NCI-H748 (cell line): ENCODE results near the gene RSKR.
"Not testable (repeated sequence)": the region's sequence is repeated elsewhere in the genome, so short reads cannot be mapped to it uniquely, and the experiment has no call there.

Experiments used
- DNase-seq: peaks from one replicate; lab custom pipeline; 2025; ENCODE audit not compliant: unreplicated experiment; lab: John Stamatoyannopoulos, UW

Gene RSKR

DNA sequence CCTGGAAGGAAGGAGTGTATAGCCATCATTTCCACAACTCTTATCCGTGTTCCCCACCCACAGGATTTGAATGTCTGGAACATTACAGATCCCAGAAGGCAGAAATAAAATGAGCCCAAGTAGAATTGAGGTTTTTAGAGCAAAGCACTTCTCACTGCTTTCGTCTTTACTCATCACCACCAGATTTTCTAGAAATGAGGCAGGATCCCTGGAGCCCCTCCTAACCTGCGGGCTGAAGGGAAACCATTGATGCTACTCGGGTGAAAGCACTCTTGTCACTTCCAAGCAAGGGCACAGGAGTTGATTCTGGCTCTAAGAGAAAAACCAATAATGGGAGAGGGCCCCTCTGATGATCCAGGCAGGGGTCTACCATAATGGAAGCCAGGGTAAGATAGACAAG lies 34.5 kb downstream of the RSKR start:
- no peak for DNase-seq

DNA sequence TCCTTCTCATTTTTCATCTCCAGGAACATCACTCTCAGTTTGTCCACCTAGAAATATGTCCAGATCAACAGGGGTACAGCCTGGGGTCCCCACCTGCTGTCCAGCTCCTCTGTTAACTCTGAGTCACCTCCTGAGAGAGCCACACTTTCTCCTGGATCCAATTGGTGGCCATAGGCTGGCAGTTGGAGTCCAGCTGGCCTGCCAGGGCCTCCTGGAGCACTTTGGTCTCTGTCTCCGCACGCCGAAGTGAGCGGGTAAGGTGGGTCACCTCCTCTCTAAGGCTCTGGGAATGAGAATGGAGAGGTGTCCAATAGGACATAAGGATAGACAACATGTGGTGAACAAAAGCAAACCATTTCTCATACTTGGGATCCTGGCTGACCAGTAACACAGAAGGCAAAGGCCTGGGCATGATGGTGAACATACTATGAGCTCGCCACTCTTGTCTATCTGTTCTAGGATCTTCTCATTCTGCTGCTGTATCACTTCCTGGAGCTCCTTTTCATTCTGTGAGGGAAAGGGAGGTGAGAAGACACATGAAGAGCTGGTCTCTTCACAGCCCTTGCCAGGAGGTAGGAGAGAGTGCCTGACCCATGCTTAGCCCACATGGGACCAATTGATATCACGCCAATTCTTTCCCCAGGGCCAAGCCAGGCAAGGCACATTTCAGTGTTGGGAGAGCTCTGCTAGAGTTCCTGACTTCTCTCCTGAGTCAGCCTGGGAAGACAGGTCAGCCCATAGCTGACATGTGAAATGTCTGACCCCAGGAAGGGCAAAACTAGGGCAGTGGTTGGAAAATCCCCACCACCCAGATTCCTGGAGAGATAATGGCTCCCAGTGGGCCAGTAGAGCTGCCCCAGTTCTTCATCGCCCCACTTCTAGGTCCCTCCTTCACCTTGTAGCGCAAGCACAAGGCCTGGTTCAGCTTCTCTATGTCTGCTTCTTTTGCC lies 35.5 kb downstream of the RSKR start:
- DNase-seq, result no peak

DNA sequence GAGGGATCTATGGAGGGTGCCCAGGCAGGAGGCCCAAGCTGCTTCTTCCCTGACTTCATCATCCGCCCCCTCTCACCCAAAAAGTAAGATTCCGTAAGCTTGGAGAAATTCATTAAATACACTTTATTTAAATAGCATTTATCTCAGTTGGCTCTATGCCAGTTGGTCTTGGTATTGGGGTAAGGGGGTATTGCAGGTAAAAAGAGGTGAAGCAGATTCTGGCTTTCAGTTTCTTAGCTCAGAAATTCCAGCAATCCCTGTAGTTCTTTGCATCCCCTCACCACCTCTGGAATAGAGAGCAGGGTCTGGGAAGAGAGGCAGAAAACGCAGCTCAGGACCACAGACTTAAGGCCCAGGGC lies 36.5 kb downstream of the RSKR start:
- DNase-seq, result peak; percentile 34

DNA sequence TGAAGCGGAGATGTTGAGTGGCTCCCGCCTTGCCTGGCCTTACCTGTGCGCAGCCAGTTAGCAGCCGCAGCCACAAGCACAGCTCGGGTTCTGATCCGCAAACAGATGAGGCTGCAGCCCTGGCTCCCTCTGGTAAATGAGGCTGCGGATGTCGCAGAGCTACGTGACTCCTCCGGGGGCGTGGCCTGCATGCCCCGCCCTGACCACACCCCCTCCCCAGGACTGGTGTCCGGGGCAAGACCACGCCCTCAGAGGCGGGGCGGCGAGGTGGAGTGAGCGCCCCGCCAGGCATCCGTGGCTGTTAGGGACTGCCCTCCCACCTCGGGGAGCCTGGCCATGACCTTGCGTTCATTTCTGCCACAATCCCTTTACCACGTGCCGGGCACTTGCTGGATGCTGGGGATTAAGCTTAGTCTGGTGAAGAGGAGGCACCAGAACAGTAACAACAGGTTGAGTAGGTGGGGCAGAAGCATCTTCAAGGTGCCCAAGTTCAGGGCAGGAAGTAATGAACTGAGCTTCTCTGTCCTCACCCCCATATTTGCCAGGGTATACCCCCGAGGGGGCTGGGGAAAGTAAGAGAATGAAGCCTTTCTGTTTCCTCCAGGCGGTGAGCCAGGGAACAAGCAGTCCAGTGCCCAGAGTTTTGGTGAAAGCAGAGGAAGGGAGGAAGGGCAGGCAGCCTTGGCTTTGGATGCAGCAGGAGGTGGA lies 37.1 kb downstream of the RSKR start, which contains the start of gene ALDOC:
ALDOC (minus strand) TSS at position 138 of the 708 bp plus-strand sequence. CDS start 1,363 bp downstream, outside the sequence.
- DNase-seq, result peak; percentile 99

DNA sequence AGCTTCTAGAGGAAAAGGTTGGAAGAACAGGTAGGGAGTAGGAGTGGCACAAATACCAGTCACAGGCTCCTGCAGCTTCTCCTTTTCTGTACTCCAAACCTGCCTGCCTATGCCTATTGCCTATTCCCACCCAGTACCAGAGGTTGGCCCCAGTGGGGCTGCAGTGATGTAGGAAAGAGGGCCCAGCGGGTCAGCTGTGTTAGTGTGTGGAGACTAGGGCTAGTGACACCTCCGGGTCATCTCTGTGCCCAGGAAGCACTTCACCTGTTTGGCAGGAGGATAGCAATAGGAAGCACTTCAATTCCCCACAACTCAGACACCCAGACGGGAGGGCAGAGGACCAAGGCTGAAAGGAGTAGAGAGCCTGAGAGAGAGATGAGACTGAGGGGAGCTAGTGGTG lies 38.0 kb downstream of the RSKR start:
- DNase-seq, result not testable (repeated sequence)

DNA sequence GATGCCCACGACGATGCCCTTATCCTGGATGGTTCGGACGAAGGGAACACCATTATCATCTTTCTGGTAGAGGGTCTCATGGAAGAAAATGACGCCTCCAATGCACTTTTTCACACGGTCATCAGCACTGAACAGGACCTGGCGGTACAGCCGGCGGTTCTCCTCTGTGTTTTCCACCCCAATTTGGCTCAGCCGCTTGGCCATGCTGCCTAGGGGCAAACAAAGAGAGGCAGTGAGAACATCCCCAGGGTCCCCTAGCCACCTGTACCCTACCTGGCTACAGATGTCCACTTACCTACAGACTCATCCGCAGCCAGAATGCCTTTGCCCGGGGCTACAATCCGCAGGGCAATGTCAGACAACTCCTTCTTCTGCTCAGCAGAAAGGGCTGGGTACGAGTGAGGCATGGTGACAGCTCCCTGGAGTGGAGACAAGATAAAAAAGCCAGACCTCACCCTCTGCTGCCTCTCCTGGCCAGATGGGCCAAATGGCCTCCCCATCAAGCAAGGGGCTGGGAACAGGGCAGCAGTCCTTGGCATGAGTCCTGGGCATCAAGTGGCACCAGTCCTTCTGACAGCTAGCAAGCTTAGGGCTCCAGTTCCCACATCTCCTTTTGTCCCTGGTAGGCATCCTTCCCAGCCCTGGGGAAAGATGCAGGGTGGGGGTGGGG lies 38.7 kb downstream of the RSKR start:
- no peak for DNase-seq

DNA sequence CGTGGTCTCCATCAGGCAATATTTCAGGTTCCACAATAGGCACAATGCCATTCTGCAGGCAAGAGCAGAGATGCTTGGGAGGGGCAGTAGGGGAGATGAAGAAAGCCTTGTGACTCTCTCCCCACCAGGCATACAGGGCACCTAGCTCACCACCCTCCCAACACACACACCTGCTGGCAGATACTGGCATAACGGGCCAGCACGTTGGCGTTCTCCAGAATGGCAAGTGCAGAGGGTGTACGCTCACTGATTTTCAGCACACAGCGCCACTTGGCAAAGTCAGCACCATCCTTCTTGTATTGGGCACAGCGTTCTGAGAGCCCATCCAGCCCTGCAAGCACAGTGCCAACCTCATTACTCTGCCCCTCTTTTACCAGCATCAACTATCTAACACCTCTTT lies 39.5 kb downstream of the RSKR start:
- no peak for DNase-seq

DNA sequence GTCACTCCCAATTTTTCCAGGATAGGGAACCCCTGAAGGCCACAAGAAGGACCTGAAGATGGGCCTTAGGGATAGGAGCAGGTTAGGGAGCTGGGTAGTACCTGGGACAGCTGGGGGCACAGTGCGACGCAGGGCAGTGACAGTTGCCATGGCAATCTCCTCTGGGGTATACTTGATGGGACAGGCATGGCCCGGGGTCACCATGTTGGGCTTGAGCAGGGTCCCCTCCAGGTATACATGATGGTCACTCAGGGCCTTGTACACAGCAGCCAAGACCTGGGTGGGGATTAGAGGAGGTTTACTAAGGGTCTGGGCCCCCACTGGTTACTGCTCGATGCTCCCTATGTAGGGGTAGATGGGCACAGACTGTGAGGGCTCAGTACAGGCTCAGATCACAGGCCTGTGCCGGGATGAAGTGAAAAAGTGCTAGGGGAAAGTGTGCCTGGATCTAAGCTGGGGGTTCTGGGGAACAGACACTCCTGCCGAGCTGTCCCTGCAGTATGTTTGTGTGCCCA lies 40.0 kb downstream of the RSKR start:
- DNase-seq, result no peak

DNA sequence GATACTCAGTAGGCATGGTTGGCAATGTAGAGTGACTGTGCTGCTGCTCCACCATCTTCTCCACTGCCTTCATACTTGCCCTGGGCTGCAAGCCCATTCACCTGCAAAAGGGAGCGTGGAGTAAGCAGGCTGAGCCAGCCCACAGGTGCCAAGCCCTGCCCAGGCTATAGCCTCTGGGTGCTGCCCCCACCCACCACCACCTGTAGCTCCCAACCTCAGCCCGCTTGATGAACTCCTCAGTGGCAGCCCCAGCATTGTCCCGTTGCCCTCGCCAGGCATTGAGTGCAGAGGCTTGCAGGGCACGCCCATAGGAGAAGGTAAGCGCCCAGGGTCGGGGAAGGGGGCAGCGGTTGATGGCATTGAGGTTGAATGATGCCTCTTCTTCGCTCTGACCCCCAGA lies 40.5 kb downstream of the RSKR start:
- DNase-seq, result no peak

DNA sequence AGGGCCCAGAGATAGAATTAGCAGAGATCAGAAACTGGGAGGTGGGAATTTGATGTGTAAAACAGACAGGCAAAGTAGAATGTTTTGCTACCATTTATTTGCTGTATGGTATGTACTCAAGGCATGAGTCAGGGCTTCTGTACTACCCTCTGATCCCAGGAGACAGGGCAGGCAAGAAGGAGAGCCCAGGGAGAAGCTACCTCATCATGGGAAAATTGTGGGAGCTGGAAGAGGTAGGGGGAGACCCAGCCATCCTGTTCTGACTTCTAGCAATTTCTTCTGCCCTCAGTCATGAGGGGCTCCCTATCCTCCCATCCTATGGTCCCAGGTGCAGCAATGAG lies 41.0 kb downstream of the RSKR start:
- no peak for DNase-seq

DNA sequence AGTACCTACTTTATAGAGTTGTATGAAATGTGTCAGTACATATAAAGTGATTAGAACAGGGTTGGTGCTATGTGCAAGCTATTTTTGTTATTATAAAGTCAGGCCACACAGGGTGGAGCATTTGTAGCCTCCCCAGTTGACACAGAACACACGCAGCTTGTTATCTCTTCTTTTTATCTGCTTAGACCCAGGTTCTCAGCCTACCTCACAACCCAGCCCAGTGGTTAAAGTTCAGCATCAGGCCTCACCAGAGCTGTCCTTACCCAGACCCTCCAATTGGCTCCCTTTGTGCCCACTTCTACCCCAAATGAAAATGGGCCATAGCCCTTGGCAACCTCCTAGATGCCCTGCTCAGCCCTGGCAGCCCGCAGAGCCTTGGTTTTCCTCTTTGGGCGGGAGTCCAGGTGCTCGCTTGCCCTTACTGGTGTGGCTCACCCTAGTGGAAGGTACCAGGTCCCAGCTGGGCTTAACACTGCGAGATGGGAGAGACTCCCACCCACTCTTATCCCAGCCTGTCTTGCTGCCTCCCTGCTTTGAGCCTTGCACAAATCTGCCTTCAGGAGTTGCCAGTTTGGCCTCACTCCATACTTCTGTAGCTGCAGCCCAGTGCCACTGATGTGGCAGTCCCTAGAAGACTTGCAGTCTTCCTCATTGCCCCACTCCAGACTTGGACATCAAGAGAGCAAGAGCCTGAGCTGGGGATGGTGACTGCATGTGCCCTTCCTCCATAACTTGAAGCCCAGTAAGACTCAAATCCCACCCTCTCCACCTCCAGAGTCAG lies 41.5 kb downstream of the RSKR start:
- peak; percentile 15 for DNase-seq

DNA sequence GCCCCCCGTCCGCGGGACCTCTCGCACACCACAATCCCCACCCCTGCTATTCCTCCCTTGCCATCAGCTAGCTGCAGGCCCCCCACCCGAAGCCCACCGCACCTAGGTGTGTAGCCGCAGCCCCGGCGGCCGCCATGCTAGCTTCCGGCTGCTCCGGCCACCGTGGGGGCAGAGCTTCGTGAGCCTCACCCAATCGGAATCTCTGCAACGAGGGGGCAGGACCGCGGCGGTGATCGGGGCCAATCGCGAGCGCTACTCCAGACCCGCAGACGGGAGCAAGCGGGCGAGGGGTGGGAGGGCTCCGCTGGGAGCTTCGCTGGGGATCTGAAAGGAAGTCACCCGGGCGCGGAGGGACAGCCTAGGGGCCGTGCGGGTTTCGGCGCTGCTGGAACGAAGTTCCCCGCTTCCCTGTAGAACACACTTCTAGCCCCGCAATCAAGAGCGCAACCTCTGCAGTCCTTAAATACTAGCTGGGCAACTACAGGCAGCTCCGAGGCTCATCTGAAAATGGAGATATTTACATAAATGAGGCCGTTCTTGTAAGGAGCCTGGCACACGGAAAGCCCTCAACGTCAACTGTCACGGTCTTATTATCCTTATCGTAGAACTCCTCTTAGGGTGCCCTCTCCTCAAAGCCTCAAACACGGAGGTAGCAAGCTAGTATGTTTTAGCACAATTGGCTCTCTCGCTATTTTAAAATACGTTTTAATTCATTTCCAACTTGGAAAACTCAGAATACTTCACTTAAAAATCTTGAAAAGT lies 42.4 kb downstream of the RSKR start, which contains the start of gene PIGS:
PIGS (minus strand) TSS at position 164 of the 762 bp plus-strand sequence; CDS start at position 136, 28 bp downstream.
- peak; percentile 97 for DNase-seq

DNA sequence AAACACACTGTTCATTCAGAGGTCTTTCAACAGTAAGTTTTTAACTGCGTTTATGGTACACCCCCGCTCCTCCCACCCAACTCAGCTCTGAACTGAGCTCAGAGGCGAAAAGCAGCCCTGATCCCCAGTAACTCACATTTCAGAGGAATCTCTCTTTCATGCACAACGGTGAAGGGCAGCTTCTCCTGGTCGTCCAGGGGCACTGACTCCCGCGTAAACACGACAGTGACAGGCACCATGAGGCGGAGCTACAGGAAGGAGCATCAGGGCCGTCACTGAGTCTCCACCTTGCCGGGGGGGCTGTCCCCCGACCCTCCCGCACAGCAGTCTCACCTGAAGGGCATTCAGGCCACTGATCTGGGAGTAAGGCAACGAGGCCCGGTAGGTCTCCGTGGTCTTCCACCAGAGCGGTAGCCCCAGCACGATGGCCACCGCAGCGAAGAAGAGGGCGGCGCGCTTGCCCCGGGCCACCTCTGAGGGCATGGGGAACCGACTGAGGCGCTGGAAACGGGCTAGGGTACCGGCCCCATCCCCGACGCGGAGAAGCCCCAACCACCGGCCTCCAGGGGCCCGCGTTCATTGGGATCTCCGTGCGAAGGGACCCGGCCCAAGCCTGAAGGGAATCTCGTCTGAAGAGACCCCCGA lies 43.1 kb downstream of the RSKR start:
- peak; percentile 85 for DNase-seq

DNA sequence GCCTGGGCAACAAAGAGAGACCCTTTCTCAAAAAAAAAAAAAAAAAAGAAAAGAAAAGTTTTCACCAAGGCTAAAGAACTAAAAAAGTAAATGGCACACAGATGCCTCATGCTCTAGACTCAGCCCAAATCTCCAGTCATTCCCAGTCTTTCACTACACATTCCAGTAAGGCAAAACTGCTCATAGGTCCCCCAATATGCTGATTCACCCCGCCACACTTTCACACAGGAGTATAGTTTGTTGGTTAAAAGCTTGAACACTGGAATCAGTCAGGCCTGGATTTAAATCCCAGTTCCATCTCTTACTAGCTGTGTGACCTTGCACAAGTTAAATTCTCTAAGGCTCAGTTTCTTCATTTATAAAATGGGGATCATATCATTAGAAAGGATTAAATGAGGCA lies 44.5 kb downstream of the RSKR start:
- no peak for DNase-seq

DNA sequence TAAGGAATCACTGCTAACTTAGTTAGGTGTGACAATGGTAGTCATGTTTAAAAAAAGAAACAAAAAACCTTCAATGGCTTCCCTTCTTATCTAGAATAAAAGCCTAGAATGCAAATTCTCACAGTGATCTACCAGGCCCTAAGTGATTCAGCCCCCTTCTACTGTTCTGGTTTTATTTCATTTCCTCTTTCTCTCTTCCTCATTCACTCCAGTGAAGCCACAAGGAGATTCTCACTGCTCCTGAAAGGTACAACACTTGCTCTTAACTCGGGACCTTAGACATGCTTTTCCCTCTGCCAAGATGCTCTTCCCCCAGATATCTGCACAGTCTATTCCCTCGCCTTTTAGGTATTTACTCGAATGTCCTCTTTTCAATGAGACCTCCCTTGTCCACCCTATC lies 46.4 kb downstream of the RSKR start:
- DNase-seq, result no peak

DNA sequence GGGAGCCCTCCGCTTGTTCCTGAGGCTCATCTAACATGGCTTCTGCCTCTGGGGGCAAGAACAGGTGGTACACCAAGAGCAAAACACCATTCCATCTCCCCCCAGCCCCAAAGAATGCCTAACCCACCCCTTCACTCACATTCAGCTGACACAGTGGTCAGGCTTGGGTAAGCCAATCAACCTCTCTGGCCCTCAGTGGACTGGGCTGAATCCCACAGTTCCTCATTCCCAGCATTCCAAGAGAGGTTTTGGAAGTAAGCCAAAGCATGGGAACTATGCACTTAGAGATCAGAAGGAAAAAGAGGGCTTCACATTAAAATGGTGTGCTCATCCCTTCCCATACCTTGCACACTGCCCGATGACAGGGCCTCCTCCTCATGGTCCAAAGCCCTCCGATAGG lies 50.5 kb downstream of the RSKR start:
- DNase-seq, result no peak
